HG03460 (cell line): ENCODE results near the gene PODNL1.

Experiments used
- ATAC-seq: cut with Tn5 transposase; IDR thresholded peaks from one replicate; pipeline ENCODE4 v1.9.1; 2021; ENCODE audit not compliant: unreplicated experiment

Gene PODNL1

DNA sequence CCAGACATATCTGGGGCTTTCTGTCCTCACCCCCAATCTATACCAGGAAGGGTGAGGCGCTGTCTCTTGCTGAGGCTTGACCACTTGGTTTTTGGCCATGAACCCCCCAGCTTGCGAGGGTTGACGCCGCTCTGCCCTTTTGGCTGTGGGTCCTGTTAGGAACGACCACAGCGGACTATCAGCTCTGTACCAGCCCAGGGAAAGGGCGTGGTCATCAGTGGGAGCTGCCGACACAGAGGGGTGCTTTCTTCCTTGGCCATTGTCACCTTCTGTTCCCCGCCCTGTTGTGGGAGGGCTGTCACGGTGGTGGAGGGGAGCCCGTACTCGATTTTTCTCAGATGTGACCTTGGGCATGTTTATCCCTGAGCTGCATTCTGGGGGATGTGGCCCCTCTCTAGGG lies 19.8 kb upstream of the PODNL1 start:
- ATAC-seq: no peak

DNA sequence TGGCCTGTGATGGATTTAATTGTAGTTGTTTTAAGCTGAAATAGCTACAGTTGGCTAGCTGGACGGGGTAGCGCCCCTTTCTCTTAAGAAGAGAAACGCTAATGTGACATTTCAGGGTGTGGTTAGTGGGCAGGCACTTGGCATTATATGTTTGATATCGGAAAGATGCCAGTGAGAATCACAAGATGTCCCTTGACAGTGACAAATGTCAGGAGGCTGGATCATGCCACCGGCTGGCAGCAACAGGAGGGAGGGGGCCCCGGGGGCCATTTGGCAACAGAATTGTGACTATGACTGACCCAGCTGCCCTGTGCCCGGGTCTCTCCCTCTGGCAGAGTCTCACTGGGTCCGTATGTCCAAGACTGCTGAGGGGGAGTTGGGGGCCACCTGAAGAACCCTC lies 18.8 kb upstream of the PODNL1 start:
- ATAC-seq: no peak

DNA sequence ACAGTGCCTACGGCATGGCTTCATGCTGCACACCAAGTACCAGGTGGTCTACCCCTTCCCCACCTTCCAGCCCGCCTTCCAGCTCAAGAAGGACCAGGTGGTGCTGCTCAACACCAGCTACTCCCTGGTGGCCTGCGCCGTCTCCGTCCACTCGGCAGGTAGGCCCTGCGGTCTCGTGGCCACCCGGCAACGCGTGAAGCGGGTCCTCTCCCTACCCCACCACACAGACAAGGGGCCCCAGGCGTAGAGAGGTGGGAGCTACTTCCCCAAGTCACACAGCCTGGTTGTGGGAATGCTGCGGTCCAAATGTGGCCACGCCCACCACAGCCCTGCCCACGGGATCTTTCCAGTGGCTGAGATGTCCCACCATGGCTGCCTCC lies 18.1 kb upstream of the PODNL1 start:
- no peak for ATAC-seq

DNA sequence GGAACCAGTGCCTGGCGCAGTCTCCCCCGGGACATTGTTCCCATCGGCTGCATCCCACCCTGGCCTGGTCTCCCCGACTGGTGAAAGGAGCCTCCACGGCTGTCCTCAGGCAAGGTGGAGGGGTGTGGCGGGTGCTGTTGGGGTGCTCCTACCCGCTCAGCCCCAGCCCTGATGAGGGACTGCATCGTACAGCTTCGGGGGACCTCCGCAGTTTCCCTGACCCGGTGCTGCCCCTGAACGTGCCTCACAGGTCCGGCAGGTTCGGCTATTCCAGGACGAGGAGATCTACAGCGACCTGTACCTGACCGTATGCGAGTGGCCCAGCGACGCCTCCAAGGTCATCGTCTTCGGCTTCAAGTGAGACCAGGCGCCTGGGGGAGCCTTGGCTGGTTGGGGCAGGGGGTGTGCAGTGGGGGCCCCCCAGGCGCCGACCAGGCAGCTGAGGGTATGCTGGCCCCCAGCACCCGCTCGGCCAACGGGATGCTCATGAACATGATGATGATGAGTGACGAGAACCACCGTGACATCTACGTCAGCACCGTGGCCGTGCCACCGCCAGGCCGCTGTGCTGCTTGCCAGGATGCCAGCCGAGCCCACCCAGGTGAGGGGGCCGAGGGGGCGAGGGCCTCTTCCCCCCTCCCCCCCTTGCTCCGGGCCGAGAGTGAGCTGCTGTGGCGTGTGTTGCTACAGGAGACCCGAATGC lies 17.6 kb upstream of the PODNL1 start:
- ATAC-seq: no peak

DNA sequence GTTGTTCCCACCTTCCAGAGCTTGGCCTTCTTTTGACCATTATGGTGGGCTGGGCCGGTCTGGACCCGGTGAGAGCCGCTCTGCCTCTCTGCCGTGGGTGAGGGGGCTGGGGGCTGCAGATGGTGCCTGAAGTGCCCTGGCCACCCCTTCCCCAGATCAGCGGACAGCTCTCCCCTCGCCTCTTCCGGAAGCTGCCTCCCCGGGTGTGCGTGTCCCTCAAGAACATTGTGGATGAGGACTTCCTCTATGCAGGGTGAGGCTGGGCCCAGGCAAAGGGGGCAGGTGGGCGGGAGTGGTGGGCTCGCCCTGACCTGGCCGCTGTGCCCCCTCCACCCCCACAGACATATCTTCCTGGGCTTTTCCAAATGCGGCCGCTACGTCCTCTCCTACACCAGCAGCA lies 16.0 kb upstream of the PODNL1 start:
- no peak for ATAC-seq

DNA sequence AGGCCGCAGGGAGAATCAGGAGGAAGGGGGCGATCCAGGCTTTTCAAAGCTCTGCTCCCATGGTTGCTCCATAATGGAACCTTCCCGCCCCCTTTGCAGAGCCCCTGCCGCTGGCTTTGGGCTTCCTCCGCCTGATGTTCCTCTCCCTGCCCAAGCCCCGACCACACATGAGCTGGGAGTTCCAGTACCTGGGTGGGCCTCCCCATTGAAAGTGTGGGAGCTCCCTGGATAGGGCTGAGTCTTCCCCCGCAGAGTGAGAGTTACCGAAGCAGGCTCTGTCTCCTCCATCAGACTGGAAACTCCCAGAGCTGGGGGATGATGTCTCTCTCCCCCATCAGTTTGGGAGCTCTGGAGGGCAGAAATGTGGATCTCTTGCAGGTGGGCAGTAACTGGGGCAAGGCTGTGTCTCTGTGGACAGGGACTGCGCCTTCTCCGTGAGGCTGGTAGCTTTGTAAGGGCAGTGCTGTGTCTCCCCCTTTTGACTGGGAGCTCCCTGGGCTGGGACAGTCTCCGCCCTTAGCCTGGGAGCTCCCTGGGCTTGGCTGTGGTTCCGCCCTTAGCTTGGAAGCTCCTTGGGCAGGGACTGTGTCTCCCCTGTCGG lies 14.8 kb upstream of the PODNL1 start:
- no peak for ATAC-seq

DNA sequence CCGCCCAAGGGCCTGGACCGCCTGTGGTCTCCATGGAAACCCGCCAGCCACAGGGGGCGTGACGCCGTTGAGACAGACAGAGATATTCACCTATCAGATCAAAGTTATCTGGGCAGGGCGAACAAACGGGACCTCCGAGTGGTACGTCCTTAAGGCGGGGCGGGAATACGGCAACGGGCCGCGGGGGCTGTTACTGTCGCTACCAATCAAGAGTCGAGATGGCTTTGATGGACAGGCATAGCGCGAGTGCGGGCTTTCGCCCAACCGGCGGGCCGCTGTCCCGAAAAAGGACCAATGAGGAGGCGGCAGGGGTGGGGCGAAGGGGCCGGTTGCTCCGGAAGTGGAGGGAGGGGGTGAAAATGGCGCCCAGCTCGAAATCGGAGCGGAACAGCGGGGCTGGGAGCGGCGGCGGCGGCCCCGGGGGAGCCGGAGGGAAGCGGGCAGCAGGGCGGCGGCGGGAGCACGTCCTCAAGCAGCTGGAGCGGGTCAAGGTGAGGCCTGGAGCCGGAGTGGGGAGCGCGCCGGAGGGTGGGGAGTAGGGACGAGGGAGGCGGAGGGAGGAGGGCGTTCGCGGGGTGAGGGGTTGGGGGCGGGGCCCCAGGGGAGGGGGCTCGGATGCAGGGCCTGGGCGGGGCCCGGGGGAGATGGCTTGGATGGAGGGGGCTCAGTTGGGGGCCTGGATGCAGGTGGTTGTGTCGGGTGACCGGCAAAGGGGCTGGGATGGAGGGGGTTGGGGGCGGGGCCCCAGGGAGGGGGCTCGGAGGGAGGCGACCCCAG lies 14.1 kb upstream of the PODNL1 start, which contains the start of gene DCAF15:
Gene DCAF15 (plus strand): TSS at position 356 of the 777 bp plus-strand sequence. CDS start 4 bp downstream, at position 360.
- ATAC-seq: peak; percentile 96

DNA sequence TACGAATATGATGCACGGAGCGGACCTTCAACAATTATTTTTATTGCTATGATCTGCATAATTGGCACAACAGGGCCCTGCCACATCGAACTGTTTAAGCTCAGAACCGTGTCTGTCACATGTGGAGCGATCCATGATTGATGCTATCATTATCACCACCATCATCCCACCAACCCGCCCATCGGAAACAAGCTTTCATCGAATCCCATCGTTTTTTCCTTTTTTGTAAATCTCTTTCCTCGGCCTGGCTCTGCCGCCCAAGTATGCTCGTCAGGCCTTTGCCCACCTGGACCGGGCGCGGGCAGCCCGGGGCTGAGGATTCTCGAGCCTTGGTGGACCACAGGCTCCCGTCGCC lies 13.6 kb upstream of the PODNL1 start:
- ATAC-seq: no peak

DNA sequence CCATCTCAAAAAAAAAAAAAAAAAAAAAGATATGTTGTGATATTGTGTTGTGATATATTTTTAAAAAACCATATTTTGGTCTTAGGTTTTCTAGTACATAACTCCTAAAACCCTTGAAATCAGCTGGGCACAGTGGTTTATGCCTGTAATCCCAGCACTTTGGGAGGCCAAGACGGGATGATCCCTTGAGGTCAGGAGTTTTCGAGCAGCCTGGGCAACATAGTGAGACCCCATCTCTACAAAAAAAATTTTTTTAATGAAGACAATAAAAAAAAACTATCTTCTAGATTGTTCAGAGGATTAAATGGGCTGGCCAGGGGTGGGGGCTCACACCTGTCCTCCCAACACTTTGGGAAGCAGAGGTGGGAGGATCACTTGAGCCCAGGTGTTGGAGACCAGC lies 12.8 kb upstream of the PODNL1 start:
- no peak for ATAC-seq

DNA sequence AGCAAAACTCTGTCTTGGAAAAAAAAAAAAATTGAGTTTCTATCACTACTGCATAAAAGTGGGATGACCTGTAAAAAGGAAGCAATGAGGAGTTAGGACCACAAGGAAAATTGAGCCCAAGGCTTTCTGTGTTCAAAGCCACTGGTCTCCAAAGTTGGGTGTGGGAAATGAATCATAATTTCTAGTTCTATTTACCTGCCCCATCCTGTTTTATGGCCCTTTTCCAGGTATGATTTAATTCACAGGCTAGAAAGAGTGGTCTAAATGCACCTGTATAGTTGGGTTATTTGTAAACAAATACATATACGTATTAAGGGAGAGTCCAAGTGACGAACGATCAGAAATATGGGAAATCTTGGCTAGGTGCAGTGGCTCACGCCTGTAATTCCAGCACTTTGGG lies 8.2 kb upstream of the PODNL1 start:
- ATAC-seq: no peak

DNA sequence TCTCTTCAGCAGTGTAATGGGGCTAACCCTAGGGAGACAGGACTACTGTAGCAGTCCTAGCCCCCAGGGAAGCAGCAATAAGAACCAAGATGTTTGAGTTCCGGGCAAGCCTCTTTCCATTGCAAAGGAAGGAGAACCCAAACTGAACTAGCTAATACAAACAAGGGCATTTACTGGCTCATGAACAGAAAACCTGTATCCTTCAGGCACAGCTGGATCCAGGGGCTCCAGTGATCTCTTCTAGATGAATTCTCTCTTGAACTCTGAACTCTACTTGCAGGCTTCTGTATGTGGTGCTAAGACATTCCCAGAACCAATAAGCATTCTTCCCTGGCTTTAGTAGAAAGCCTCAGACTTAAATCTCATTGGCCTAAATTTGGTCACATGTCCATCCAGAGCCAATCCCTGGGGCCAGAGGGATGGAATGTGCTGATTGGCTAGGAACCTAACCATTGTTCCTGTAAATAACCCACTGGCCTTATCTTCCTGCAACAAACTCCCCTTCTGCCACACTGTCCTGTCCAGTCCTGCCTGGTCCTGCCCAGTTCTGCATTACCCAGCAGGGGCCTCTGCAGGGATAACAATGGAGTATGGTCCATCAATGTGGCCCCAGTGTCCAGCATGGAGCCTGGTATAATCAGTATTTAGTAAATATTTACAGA lies 3.9 kb upstream of the PODNL1 start:
- no peak for ATAC-seq

DNA sequence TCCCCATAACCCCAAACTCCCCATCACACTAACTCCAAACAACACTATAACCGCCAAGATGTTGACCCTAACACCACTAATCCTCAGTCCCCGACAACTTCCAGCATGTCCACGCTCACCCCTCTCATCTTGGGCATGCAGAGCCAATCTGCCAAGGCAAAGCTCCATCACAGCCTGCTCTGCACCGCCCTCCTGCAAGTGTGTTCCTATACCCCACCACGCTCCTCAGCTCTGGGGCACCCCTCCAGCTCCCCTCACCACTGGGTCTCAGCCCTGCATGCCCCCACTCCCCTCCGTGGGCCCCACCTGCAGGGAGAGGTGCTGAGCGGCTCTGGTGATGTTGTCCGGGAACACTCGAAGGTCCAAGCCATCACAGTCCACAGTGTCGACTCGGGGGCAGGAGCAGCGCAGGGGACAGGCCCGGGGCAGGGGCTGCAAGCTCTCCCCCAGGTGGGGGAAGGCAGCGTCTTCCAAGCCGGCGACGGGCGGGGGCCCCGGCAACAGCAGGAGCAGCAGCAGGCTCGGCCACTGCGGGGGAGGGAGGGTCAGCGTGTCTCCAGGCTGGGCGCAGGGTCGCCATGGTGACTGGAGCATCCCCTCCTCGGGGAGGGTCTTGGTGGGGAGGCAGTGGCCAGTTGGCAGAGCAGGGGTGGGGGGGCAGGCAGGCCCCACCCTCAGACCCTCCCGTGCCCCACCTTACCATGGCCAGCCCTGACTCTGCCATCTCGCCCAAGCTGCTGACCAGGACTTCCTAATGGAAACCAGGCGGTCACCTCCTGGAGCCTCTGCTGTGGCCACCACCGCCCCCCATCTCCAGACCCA lies 527 bp downstream of the PODNL1 start:
- ATAC-seq: no peak

DNA sequence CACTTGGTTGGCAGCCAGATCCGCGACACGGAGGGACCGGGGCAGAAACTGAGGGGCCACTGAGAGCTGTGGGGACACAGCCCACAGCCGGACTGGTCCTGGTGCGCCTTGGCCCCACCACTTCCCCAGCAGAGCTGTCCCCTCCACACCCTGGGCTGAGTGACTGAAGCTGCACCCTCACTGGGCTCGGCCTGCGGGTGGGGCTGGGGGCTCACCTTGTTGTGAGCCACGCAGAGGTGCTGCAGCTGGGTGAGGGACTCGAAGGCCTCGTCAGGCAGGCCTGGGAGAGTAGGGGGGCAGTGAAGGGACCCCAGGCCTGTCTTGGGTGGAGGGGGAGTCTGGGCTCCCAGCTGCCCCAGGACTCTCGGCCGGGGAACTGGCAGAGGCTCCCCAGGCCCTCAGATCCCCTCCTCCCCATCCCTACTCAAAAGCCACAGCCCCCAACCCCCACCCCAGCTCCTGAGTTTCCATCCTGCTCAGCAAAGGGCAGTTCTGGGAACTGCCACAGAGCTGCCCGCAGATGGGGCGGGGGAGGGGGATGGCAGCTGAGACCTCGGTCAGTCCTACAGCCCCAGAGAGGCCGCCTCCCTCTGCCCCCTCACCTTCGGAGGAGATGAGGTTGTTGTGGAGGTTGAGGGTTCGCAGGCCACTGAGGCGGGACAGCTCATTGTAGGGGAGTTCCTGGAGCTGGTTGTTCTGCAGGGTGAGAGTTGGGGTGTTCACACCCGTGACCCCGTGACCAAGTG lies 2.3 kb downstream of the PODNL1 start:
- no peak for ATAC-seq

DNA sequence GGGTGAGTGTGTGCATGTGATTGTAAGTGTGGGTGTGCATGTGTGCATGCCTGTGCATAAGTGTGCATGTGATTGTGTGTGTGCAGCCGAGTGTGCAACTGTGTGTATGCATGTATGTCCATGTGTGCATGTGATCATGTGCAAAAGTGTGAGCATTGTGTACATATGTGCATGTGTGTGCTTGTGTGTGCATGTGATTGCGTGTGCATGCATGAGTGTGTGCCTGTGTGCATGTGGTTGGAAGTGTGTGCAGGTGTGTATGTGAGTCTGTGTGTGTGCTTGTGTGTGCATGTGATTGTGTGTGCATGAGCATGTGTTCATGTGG lies 3.5 kb downstream of the PODNL1 start:
- no peak for ATAC-seq

DNA sequence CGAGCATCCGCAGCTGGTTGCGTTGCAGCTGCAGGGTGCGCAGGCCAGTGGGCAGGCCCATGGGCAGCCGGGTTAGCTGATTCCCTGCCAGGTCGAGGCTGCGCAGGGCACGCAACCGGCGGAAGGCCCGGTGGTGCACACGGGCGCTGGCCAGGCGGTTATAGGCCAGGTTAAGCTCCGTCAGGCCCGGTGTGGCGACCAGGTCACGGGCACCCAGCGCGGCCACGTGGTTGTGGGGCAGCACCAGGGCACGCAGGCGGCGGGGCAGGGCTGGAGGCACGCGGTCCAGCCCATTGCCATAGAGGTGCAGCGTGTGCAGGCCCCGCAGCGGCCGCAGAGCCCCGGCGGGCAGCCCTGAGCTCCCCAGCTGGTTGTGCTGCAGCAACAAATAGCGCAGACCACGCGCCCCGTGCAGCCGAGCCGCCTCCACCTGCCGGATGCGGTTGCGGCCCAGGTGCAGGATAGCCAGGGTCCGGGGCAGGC lies 5.3 kb downstream of the PODNL1 start:
- ATAC-seq: no peak

DNA sequence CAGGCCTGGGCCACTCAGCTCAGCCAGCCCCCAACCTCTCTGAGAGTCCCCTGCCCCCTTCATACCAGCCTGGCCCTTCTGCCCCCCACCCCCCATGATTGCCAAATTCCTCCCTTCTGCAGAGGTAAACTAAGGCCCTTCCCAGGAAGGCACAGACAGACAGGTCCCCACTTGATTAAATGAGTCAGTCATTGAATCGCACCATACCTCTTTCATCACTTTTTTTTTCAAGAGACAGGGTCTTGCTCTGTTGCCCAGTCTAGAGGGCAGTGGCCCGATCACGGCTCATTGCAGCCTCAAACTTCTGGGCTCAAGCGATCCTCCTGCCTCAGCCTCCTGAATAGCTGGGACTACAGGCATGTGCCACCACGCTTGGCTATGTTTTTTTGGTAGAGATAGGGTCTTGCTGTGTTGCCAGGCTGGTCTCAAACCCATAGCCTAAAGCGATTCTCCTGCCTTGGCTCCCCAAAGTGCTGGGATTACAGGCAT lies 6.0 kb downstream of the PODNL1 start:
- ATAC-seq: no peak

DNA sequence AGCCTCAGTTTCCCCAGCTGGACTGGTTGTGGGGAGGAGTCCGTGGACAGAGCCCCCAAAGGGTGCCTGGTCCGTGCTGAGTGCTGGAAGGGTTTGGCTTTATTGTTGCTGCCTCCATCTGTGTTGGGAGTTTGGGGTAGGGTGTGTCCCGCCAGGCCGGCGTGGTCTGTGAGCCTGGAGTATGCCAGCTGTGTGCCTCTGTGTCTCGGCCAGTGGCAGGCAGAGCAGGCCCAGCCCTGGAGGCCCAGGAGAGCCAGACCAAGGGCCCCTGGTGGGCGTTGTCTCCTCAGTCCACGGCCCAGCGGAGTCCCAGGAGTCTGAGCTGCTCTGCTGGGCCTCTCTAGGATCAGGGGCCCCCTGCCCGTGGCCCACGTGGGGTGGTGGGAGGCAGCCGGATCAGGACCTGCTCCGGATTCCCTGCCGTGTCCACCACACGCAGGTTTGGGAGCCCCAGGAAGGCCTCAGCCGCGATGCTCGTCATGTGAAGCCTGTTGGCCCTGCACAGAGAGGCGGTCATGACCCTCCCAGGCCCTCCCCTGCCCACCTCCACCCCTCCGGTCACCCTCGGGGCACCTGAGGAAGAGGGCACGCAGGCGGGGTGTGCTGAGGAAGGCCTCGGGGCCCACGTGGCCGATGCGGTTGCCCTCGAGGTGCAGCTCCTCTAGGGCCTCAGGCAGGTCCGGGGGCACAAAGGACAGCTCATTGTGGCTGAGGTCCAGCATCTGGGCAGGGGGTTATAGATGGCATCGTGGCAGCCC lies 6.6 kb downstream of the PODNL1 start:
- no peak for ATAC-seq

DNA sequence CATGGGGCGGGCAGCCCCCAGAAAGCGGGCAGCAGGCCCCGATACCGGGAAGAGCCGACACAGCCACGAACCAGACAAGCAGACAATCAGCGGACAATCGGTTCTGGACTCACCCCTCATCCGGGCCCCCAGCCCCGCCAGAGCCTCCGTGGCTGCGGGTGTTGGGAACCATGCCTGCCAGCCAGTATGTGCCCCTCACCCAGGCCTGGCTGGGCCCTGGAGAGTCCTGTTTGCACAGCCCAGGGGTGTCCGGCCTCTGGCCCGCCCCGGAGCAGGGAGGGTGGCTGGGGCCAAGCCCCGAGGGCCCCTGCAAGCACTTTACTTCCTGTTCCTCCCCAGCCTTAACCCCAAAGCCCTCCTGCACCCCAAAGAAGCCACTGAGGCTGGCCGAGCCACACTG lies 7.8 kb downstream of the PODNL1 start:
- ATAC-seq: no peak

DNA sequence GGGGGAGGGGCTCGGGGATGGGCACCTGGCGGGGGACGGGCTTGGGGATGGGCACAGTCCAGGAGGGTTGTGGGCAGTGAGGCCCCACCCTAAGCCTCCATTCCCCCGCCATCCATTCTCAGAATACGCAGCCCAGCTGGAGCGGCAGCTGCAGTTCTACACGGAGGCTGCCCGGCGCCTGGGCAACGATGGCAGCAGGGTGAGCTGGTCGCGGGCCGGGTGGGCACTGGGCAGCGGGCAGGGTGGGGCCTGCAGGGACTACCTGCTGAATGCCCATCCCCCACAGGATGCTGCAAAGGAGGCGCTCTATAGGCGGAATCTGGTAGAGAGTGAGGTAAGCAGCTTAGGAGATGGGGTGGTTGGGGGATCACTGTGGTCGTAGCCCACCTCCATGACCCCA lies 8.3 kb downstream of the PODNL1 start:
- ATAC-seq: no peak
